Prostate gland (tissue), 2 donors: Measurements from ENCODE around the gene FHDC1. TPM values are rescaled to one million over a fixed set of nuclear protein-coding genes. Genes with fewer than 3 reads are reported as not detected.

Experiments used
- DNase-seq: peaks from one replicate; pipeline ENCODE4 v3.0.0-alpha.2; 2019; ENCODE audit warnings: low spot score
- H3K27ac ChIP-seq, 2 donors: fragments of 200-600 bp; sonication (generic); 2 replicates each; pipeline ENCODE4 v1.5.1; 2017 to 2019
- H3K27me3 ChIP-seq: fragments of 200-600 bp; sonication (generic); replicated peaks from 2 replicates; pipeline ENCODE4 v1.5.1; 2019; ENCODE audit not compliant: insufficient read depth
- H3K36me3 ChIP-seq, 2 donors: fragments of 200-600 bp; sonication (generic); 1 replicate in 1 of 2; 2 replicates in 1 of 2; pipeline versions ENCODE4 v1.5.1 to v1.8.1; 2017 to 2019
- H3K4me1 ChIP-seq: fragments of 200-600 bp; sonication (generic); replicated peaks from 2 replicates; pipeline ENCODE4 v1.5.1; 2019
- H3K4me3 ChIP-seq, 2 donors: fragments of 200-600 bp; sonication (generic); 2 replicates each; pipeline ENCODE4 v1.5.1; 2017 to 2019
- H3K9me3 ChIP-seq: fragments of 200-600 bp; sonication (generic); 2 replicates; pipeline ENCODE4 v1.5.1; 2017
- POLR2A ChIP-seq: fragments of 450-650 bp; IDR thresholded peaks from one replicate; pipeline ENCODE4 v1.6.1; 2016; ENCODE audit warnings: antibody characterized with exemption, mild to moderate bottlenecking
- POLR2AphosphoS5 ChIP-seq: sonication (generic); formaldehyde crosslinking; IDR thresholded peaks from one replicate; pipeline ENCODE4 v1.6.1; 2017; ENCODE audit warnings: antibody characterized with exemption
- WGBS: methylation state at CpG from one replicate; pipeline ENCODE4 v1.1.5; 2018; 5-methylcytosine and 5-hydroxymethylcytosine counted together
- intact Hi-C: fragments of 100-400 bp; cut with DNase I; formaldehyde crosslinking; loops from one replicate; pipeline ENCODE4 v1.14.2; 2022
- total RNA-seq, 2 donors: library from RNA; depleted of rRNA; stranded (reverse); fragments of >200 nt; gene quantifications; one replicate each; pipeline ENCODE4 v1.1.0, GENCODE V29; 2016
- TF ChIP-seq, protein P1 (sequence below), 4 experiments: fragments of 200-600 bp in 2 of 4; fragments of 450-650 bp in 2 of 4; sonication (generic) in 2 of 4; IDR thresholded peaks; 1 replicate in 3 of 4; 2 replicates in 1 of 4; pipeline ENCODE4 v1.5.1; 2016 to 2019; ENCODE audit warnings: antibody characterized with exemption in 4 of 4, mild to moderate bottlenecking in 2 of 4, moderate library complexity in 2 of 4

FHDC1 gene
- total RNA-seq, 2 donors from 2014 or later = 11.0 to 15.3 TPM

DNA sequence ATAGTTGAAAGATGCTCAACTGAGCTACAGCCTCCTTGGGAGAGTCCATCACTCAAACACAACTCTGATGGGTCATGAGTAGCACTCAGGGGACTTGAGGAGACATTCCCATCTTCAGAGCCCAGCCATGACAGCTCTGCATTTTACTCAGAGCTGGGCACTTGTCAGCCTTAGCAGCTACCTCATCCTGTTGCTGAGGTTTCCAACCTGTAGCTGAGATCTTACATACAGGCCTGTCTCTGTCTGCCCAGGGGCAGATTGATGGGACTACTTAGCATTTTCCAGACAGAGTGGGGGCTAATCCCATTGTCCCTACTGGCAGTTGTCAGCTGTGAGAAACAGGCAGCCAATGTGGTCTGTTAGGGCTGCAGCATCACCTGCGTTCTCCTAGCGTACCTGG lies 3.5 kb downstream of the FHDC1 start:
- H3K27ac ChIP-seq = no peak overlapping the region
- DNase-seq = no peak
- no peak for TF ChIP-seq POLR2A
- TF ChIP-seq, protein P1, sequence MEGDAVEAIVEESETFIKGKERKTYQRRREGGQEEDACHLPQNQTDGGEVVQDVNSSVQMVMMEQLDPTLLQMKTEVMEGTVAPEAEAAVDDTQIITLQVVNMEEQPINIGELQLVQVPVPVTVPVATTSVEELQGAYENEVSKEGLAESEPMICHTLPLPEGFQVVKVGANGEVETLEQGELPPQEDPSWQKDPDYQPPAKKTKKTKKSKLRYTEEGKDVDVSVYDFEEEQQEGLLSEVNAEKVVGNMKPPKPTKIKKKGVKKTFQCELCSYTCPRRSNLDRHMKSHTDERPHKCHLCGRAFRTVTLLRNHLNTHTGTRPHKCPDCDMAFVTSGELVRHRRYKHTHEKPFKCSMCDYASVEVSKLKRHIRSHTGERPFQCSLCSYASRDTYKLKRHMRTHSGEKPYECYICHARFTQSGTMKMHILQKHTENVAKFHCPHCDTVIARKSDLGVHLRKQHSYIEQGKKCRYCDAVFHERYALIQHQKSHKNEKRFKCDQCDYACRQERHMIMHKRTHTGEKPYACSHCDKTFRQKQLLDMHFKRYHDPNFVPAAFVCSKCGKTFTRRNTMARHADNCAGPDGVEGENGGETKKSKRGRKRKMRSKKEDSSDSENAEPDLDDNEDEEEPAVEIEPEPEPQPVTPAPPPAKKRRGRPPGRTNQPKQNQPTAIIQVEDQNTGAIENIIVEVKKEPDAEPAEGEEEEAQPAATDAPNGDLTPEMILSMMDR (IDR thresholded peaks at IDR 0.05) = no peak
- TF ChIP-seq POLR2AphosphoS5 = no peak
- no peaks in the 10 kb centered on the region for H3K27me3 ChIP-seq
- no peak overlapping the region for H3K4me3 ChIP-seq
- H3K36me3 ChIP-seq = no peaks in the 10 kb centered on the region
- intact Hi-C loops = no loop called here
- 98% methylated on average over 2 of the region's 2 CpGs for WGBS
- H3K9me3 ChIP-seq = no peaks in the 10 kb centered on the region
- no peaks in the 10 kb centered on the region for H3K4me1 ChIP-seq

DNA sequence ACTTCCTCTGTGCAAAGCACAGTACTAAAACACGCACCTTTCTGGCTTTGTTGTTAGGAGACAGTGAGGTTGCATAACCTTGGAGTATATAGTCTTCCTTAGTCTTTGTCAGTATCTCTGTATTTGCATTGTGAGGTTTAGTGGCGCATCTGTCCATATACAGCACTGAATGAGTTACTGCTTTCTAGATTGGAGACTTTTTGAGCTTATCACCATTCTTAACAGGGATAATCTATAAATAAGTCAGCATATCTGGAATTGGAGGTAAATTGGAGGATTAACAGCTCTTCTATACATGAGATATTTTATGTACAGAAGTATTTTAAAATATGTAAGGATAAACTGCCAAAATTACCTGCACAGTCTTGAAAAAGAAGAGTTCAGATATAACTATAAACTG lies 4.3 kb downstream of the FHDC1 start:
- Histone ChIP-seq H3K4me1 (no peaks in the 10 kb centered on the region), H3K36me3 (no peaks in the 10 kb centered on the region), H3K27ac (no peak overlapping the region), H3K9me3 (no peaks in the 10 kb centered on the region), H3K27me3 (no peaks in the 10 kb centered on the region), H3K4me3 (no peak overlapping the region)
- intact Hi-C loops = no loop called here
- 89% methylated on average over 2 of the region's 2 CpGs for WGBS
- DNase-seq = no peak
- TF ChIP-seq POLR2AphosphoS5 (no peak), POLR2A (no peak)
- TF ChIP-seq, protein P1 (IDR thresholded peaks at IDR 0.05) = no peak

DNA sequence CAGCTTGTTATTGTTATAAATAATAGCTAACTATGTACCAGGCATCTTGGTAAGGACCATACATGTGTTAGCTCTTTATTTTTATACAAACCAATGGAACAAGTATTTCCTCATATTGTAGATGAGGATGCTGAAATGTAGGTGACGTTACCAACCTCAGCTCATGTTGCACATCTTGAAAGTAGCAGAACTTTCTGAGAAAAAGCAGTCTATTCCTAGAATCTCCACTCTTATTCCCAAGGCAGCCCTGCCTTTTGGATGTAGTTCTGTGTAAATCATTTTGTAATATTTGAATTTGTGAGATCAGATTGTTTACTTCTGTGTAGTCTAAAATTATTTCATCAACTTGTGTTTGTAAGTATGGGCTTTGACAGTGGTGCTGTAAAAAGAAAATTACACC lies 5.3 kb downstream of the FHDC1 start:
- DNase-seq = no peak
- no peaks in the 10 kb centered on the region for H3K4me1 ChIP-seq
- WGBS = 90% methylated on average over 1 of the region's 1 CpG
- no peaks in the 10 kb centered on the region for H3K36me3 ChIP-seq
- H3K27ac ChIP-seq = no peak overlapping the region
- no peaks in the 10 kb centered on the region for H3K9me3 ChIP-seq
- intact Hi-C loops = no loop called here
- no peak overlapping the region for H3K4me3 ChIP-seq
- H3K27me3 ChIP-seq = no peaks in the 10 kb centered on the region
- no peak for TF ChIP-seq POLR2A
- TF ChIP-seq, protein P1 (IDR thresholded peaks at IDR 0.05) = no peak
- TF ChIP-seq POLR2AphosphoS5 = no peak

DNA sequence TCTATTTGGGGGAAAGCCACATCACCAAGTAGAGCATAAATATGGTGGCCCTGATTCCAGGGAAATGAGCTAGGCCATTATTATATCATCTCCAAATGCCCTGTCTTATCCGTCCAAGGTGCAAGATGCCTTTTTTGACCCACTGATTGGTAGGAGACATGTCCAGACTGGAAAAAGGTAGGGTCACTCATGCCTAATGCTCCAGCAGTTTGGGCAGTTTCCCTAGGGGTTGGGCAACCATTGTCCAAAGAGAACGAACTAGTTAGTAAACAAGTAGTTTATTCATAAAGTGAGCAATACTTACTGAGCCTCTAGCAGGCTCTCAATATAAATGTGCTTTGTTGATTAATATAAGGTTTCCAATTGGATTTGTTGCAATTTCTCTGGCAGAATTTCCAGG lies 6.2 kb downstream of the FHDC1 start:
- intact Hi-C loops = no loop called here
- no peak for DNase-seq
- WGBS = 69% methylated on average over 2 of the region's 2 CpGs
- TF ChIP-seq POLR2AphosphoS5 = no peak
- TF ChIP-seq, protein P1 (IDR thresholded peaks at IDR 0.05) = no peak
- TF ChIP-seq POLR2A = no peak
- H3K27me3 ChIP-seq = no peaks in the 10 kb centered on the region
- H3K4me1 ChIP-seq = no peaks in the 10 kb centered on the region
- no peak overlapping the region for H3K27ac ChIP-seq
- H3K4me3 ChIP-seq = no peak overlapping the region
- H3K36me3 ChIP-seq = no peaks in the 10 kb centered on the region
- no peaks in the 10 kb centered on the region for H3K9me3 ChIP-seq

DNA sequence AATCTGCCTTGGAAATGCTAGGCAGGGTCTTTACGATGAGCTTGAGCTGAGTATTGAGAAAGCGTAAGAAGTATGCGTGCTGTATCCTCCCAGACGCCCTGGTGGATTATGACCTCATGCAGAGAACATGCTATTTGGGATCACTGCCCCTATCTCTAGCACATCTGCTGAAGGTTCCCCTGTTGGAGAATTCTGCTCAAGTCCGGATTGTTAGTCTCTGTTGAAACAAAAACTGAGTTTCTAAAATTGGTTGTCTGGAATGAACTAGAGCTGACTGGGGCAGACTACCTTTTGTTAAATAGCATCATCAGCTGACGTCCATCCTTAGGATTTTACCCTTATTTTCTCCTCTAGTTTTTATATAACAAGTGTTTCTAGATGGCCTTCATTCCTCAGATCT lies 7.5 kb downstream of the FHDC1 start:
- DNase-seq = no peak
- Histone ChIP-seq H3K27me3 (no peaks in the 10 kb centered on the region), H3K4me1 (no peaks in the 10 kb centered on the region), H3K4me3 (no peak overlapping the region), H3K9me3 (no peaks in the 10 kb centered on the region), H3K27ac (no peak overlapping the region), H3K36me3 (no peaks in the 10 kb centered on the region)
- no peak for TF ChIP-seq POLR2A
- TF ChIP-seq, protein P1 (IDR thresholded peaks at IDR 0.05) = no peak
- TF ChIP-seq POLR2AphosphoS5 = no peak
- 74% methylated on average over 6 of the region's 6 CpGs for WGBS
- intact Hi-C loops = no loop called here
